Measurements from ENCODE around the gene TRIM38.
"Not testable (repeated sequence)": the region's sequence is repeated elsewhere in the genome, so short reads cannot be mapped to it uniquely, and the experiment has no call there.

Gene TRIM38

DNA sequence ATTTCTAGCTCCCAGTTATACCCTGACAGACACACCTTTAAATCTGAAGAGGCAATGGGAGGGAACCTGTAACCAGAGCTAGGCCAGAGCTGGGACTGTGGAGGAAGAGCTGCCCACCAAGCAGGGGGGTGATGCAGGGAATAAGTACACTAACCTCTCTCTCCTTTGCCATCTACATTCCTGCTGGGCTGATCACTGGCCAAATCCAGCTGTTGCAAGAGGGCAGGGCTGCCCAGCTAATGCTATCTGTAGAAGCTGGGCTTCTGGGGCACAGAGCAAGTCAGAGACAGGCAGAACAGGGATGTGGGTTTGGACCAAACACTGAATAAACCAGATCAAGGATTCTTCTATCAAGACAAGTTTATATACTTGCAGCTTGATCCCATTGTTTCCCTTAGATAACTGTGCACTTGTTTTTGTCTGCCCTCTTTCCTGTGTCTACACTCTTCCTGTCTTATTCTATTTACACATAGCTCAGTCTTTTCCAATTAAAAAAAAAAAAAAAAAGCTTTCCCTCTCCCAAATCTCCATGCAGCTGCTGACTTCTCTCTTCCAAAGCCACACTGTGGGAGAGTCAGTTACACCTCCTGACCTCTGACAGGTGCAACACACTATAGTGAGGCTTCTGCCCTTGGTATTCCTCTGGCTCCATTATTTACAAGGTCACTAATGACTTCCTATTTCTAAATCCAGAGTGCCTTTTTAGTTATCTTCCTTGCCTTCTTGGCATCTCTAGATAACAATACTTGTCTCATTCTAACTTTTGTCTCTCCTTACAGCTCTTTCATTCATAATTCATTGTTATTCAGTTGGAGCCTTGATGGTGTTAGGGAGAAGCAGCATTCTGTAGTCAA lies 43.7 kb downstream of the TRIM38 start:
- DNase-seq (ENCODE audit: low read depth), result no peak

DNA sequence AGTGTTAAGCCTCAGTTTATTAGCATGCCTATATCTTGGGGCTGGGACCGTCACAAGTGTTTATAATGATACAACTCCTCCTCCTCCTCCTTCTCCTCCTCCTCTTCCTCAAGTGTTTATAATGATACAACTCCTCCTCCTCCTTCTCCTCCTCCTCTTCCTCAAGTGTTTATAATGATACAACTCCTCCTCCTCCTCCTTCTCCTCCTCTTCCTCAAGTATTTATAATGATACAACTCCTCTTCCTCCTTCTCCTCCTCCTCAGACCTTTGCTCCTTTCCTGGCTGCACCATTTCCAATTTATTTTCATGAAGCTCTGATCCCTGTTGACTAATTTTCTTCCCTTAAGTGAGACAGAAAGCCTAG lies 44.3 kb downstream of the TRIM38 start:
- not testable (repeated sequence) for DNase-seq (ENCODE audit: low read depth)

DNA sequence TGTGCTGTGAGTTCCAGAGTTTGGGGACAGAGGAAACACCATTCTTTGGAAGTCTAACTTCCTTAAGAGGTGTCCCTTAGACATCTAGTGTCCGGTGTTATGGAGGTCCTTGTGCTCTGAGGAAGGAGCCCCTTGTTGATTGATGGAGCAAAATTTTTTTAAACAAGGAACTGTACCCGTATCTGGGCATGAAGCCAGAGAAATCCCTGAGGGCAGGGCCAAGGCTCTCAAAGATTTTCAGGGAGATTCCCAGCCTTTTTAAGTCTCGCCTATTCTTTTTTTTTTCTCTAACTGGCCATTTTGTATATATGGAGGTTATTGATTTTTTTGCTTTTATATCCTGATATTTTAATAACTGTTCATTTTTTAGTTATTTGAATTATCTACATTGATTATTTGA lies 45.9 kb downstream of the TRIM38 start:
- no peak for DNase-seq (ENCODE audit: low read depth)

DNA sequence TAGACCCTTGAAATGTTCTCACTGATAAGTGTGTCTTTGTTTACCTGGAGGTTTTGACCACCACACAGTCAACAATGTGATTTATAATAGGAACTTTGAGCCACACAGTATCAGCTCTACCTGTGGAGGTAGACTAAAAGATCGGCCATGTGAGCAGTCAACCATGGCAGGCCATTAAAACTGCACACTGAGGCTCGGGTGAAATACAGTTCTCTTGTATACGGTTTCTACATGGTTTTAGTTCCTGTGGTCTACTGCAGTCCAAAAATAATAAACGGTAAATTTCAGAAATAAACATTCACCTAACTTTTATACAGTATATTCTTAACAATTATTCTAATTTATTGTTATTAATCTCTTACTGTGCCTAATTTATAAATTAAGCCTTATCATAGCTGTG lies 47.2 kb downstream of the TRIM38 start:
- DNase-seq (ENCODE audit: low read depth), result no peak

DNA sequence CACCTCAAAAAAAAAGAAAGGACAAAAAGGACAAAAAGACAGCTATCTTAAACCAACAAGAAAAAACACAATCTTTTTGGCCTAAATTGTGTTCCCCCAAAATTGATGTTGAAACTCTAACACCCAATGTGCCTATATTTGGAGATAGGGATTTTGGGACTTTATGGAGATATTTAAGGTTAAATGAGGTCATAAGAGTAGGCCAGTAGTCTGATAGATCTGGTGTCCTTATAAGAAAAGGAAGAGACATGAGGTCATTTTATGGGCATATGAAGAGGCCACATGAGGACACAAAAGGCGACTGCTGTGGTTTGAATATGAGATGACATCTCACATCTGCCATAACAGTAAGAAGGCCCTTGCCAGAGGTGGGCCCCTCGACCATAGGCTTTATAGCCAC lies 49.5 kb downstream of the TRIM38 start:
- no peak for DNase-seq (ENCODE audit: low read depth)

DNA sequence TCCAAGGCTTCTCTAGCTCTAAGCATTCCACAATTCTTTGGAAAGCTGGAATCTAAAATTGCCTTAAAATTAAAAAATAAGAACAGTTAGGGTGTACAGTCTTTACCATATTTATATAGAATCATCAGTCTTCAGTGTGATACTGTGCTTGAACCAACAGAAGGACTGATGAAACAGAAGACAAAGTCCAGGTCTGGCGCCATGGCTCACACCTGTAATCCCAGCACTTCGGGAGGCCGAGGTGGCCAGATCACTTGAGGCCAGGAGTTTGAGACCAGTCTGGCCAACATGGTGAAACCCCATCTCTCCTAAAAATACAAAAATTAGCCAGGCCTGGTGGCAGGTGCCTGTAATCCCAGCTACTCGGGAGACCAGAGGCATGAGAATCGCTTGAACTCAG lies 51.8 kb downstream of the TRIM38 start:
- not testable (repeated sequence) for DNase-seq (ENCODE audit: low read depth)

DNA sequence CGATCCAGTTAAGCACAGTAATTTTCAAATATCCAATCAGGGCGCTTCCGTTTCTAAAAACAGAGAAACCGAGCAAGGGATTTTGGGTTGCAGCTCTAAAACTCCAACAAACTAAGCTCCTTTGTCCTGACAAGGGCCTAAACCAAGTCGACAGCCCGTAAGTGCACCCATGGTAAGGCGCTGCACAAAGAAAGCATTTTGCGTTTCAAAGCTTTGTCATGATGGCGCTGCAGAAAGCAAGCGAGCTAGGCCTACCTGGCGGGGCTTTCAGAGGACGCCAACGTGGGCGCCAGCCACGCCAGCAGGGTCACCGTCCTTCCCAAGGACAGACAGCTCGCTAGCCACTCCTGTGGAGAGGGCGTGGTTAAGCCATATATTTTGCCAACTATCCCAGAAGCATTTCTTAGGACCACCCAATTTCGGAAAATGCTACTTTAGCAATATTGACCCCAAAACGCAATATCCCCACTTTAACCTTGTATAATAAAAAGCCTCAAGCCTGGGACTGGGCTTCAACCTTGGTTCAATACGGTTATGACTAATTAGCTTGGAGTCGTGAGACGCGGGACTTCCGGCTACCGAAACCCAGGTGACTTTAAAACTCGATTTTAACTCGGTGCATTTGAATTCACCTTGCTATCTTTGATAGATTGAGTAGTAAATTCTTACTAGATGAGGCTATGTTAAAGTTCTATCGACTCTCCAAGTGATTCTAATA lies 53.8 kb downstream of the TRIM38 start:
- DNase-seq (ENCODE audit: low read depth), result no peak

DNA sequence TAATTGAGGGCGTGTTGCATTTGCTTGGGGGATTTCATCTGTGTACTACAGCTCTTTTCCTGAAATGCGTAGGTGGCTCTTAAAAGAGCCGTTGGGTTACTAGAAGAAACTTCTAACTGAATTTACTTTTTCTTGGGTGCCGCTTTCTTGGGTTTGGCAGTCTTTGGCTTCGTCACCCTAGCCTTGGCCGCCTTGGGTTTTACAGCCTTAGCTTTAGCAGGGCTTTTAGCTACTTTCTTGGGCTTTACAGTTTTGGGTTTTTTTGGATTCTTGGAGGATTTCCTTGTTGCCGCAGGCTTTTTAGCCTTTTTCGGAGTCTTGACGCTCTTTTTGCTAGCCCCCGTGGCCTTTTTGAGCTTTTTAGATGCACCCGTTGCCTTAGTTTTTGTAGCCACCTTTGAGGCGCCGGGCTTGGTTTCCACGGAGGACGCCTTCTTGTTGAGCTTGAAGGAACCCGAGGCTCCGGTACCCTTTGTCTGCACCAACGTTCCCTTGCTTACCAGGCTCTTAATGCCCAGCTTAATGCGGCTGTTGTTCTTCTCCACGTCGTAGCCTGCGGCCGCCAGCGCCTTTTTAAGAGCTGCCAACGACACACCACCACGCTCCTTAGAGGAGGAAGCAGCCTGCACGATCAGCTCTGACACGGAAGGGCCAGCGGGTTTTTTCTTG lies 54.5 kb downstream of the TRIM38 start:
- DNase-seq (ENCODE audit: low read depth), result no peak

DNA sequence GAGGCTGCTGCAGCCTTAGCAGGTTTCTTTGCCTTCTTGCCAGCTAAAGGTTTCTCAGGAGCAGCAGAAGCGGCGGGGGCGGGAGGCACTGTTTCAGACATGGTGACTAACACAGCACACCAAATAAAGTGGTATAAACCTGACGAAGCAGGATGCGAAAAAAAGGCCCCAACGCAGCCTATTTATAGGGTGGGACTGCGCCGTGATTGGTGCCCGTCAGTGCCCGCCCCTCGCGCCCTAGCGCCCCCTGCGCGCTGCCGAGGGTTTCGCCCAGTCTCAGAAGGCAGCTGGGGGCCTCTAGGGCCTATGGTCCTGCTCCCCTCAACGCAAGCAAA lies 55.0 kb downstream of the TRIM38 start:
- peak; percentile 57 for DNase-seq (ENCODE audit: low read depth)

DNA sequence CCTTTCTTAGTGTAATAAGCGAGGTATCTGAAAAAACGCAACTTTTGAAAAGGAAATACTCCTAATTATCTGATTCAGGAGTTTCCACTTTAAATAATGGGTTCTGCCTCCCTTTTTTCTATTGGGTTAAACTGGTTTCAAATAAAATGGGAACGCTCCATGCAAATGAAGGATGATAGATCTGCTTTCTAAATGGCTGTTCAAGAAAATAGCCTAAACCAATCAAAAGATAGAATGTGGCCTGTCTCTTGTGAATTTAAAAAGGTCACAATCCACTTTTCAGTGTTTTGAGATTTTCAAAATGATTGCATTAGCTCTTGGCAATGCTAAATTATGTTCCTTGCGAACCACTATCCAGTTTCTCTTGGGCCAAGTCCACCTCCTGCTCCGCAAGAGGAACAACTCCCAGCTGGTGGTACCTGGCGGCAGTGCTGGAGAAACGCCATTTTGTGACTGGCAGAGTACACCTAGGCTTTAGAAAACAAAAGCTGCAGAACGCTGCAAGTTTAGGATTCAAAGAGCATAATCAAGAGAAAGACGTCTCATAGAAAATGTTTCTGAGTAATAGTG lies 56.7 kb downstream of the TRIM38 start:
- DNase-seq (ENCODE audit: low read depth), result no peak

DNA sequence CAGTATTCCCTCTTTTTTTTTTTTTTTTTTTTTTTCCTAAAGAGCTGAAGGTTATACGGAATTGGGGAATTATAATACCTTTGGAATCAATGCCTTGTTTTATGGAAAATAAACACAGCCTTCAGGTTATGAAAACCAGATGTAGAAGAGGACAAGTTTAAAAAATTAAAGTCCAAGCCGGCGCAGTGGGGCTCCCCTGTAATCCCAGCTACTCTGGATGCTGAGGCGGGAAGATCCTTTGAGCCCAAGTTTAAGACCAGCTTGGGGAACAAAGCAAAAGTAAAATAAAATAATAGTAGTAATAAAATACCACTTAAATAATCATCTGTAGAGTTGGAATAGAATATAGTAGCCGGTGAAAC lies 57.3 kb downstream of the TRIM38 start:
- no peak for DNase-seq (ENCODE audit: low read depth)

DNA sequence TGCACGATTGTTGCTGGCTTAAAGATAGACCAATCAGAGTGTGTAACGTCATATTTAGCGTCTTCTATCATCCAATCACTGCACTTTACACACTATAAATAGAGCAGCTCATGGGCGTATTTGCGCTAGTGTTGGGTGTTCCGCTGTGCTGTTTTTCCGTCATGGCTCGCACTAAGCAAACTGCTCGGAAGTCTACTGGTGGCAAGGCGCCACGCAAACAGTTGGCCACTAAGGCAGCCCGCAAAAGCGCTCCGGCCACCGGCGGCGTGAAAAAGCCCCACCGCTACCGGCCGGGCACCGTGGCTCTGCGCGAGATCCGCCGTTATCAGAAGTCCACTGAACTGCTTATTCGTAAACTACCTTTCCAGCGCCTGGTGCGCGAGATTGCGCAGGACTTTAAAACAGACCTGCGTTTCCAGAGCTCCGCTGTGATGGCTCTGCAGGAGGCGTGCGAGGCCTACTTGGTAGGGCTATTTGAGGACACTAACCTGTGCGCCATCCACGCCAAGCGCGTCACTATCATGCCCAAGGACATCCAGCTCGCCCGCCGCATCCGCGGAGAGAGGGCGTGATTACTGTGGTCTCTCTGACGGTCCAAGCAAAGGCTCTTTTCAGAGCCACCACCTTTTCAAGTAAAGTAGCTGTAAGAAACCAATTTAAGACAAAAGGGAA lies 57.9 kb downstream of the TRIM38 start:
- peak; percentile 94 for DNase-seq (ENCODE audit: low read depth)

DNA sequence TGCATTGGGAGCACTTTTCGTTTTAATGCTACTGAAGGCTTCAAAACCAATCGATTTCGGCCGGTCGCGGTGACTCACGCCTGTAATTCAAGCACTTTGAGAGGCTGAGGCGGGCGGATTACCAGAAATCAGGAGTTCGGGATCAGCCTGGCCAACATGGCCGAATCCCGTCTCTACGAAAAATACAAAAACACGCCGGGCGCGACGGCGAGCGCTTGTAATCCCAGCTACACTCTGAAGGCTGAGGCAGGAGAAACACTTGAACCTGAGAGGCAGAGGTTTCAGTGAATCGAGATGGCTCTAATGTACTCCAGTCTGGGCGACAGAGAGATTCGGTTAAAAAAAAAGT lies 58.4 kb downstream of the TRIM38 start:
- peak; percentile 57 for DNase-seq (ENCODE audit: low read depth)

DNA sequence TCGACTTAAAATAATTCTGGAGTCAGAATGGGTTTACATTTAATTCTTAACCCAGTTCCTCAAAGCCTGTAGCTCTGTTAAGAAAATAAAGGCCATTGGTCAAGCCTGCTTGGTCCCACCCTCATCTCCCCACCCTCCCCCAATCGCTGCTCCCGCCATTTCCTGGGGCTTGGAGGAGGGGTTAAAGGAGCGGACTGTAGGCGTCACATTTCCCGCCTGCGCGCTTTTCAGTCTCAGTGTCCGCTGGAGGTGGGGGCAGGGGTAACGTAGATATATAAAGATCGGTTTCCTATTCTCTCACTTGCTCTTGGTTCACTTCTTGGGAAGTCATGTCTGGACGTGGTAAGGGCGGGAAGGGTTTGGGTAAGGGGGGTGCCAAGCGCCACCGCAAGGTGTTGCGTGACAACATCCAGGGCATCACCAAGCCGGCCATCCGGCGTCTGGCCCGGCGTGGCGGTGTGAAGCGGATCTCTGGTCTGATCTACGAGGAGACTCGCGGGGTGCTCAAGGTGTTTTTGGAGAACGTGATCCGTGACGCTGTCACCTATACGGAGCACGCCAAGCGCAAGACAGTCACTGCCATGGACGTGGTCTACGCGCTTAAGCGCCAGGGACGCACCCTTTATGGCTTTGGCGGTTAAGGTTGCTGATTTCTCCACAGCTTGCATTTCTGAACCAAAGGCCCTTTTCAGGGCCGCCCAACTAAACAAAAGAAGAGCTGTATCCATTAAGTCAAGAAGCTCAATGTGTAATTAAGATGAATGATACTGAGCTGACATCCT lies 58.9 kb downstream of the TRIM38 start:
- DNase-seq (ENCODE audit: low read depth), result peak; percentile 91

DNA sequence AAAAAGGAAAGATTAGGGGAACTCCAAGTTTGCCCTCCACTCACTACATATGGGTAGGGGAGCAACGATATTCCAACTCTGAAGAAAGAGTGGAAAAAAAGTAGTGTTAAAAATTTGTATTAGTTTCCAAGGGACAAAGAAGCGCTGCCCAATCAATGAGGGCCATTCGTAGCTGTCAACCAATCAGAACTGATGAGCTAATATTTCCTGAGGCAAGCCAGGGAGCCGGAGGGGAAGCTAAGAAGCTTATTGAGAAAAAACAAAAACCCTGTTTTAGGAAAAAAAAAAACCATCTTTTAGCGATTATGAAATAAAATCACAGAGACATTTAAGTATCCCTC lies 59.5 kb downstream of the TRIM38 start:
- DNase-seq (ENCODE audit: low read depth), result peak; percentile 84

DNA sequence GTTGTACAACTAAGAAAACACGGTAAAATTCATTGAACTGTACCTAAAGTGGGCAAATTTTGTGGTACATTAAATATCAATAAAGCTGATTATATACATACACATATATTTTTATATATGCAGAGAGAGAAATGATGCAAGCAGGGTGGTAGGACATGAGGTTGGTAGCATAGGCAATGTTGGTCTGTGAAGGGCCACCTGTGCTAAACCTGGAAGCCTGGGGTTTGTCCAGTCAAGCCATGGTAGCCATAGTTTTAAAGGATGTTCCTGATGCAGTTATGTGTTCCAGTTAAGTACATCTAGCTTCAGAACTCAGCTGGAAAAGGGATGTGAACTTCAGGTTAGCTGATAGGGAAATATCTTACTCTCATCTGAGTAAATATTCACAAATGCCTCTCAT lies 60.1 kb downstream of the TRIM38 start:
- DNase-seq (ENCODE audit: low read depth), result no peak

DNA sequence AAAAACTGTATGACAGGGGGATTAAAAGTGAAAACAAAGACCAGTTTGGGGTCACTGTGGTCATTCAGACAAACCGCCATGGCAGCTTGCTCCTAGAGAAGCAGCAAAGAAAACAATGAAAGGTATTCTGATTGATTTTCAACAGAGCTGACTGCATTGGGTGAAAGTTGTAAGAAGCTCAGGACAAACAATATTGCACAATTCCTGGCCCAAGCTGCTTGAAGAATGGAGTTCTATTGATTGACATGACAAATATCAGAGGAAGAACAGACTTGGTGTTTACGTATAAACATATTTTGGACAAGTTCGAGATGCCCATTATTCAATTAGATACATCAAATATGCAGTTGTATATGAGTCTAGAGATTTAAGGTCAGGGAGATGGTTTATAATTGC lies 62.0 kb downstream of the TRIM38 start:
- no peak for DNase-seq (ENCODE audit: low read depth)

DNA sequence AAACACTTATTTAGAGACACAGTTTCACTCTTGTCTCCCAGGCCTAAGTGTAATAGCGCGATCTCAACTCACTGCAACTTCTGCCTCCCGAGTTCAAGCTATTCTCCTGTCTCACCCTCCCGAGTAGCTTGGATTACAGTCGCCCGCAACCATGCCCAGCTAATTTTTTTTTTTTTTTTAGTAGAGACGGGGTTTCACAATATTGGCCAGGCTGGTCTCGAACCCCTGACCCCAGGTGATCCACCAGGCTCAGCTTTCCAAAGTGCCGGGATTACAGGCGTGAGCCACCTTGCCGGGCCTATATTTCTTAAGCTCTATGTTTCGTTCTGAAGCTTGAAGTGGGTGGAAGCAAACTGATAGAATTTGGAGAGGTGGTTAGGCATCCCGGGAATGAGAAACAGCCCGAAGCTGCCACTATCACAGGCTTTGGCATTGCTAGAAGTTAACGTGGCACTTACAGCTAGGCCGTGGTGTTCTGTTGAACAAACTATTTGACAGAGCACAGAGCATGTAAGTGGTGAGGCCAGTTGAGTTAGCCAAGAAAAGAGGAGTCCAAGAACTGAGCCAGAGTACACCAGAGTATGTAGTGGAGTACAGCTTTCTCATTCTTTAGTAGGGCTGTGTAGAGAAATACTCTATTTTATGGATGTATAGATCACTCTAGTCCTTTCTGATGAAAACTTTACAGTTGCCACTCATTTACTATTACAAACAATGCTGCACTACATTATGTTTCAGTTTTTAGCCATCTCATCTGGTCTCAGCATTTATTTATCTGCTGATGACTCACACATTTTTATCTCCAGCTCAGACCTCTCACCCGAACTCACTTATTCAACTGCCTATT lies 62.7 kb downstream of the TRIM38 start:
- DNase-seq (ENCODE audit: low read depth), result peak; percentile 67

DNA sequence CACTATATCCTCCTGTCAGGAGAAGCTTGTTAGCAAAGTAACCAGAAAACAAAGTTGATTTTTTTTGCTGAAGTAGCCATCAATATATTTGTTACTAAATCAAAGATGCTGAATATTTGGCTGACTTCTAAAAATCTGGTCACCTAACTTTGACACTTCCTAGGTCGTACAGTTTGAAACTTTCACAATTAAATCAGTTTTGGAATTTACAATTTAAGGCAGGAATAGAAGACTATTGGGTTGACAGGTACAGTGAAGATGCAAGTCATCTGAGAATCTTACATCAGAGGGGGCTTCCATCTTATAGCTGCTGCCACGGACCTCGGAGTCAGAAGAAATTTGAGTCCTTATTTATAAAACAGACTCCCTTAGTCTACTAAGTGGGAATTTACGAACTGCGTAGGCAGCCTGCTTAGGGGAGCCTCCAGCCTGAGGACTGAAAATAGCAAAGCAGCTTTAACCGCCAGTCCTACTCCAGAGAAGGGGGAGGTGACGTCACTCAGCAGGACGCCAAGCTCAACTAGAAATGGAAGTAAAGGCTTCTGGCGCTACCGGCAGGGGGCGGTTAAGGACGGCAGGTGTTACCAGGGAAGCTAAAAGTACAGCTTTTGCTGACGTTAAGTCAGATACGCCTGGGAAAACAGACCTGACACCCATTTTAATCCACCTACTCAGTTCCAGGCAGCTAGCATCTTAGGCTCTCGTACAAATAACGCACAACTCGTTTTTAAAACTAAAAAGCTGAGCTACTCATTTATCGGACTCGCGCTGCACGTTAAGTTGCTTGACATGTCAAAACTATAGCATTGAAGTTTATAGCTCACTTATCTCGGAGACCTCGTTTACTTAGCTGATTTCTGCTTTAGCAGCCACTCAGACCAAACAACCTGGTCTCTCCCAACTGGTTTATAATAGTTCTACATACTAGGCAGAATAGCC lies 63.6 kb downstream of the TRIM38 start:
- peak; percentile 90 for DNase-seq (ENCODE audit: low read depth)

Measured in fibroblast of gingiva (primary cell).